IPS DF 19.7 (cell line): ENCODE results near the gene ST7.

Experiments
- DNase-seq: peaks from one replicate; pipeline ENCODE4 v3.0.0-alpha.2; 2013; ENCODE audit warnings: low read depth, low spot score

The ST7 gene

GRCh38 chr7:117190746-117191435 is 237.6 kb downstream of the ST7 start:
- no peak for DNase-seq

- no peak for DNase-seq
These were observed 238.8 kb downstream of the ST7 start for GRCh38 chr7:117192108-117192507.

GRCh38 chr7:117193564-117193963 is 240.3 kb downstream of the ST7 start:
- no peak for DNase-seq

GRCh38 chr7:117194445-117194844 is 241.1 kb downstream of the ST7 start:
- DNase-seq, result no peak

- no peak for DNase-seq
These were observed 242.2 kb downstream of the ST7 start for GRCh38 chr7:117195361-117196029.

GRCh38 chr7:117200132-117200531 is 246.8 kb downstream of the ST7 start:
- DNase-seq, result no peak

- DNase-seq, result no peak
These were observed 247.6 kb downstream of the ST7 start for GRCh38 chr7:117200786-117201458.

GRCh38 chr7:117202511-117202910 is 249.2 kb downstream of the ST7 start:
- no peak for DNase-seq

- no peak for DNase-seq
These were observed 249.9 kb downstream of the ST7 start for GRCh38 chr7:117203205-117203604.

GRCh38 chr7:117205873-117206272 is 252.6 kb downstream of the ST7 start:
- no peak for DNase-seq

GRCh38 chr7:117208257-117208656 is 255.0 kb downstream of the ST7 start:
- DNase-seq, result no peak

- no peak for DNase-seq
These were observed 257.1 kb downstream of the ST7 start for GRCh38 chr7:117210397-117210796.

- DNase-seq, result no peak
These were observed 257.6 kb downstream of the ST7 start for GRCh38 chr7:117210908-117211307.

- no peak for DNase-seq
These were observed 258.3 kb downstream of the ST7 start for GRCh38 chr7:117211614-117212013.

- DNase-seq, result peak; percentile 50
These were observed 259.9 kb downstream of the ST7 start for GRCh38 chr7:117212969-117213877.

GRCh38 chr7:117216010-117216409 is 262.7 kb downstream of the ST7 start:
- no peak for DNase-seq

- no peak for DNase-seq
These were observed 263.3 kb downstream of the ST7 start for GRCh38 chr7:117216436-117217069.

- DNase-seq, result no peak
These were observed 264.1 kb downstream of the ST7 start for GRCh38 chr7:117217106-117218035.

- DNase-seq, result no peak
These were observed 265.4 kb downstream of the ST7 start for GRCh38 chr7:117218700-117219099.

- DNase-seq, result no peak
These were observed 266.2 kb downstream of the ST7 start for GRCh38 chr7:117219485-117219884.
